Uterus (tissue), 4 donors: Measurements from ENCODE around the gene KCTD1. TPM values are rescaled to one million over a fixed set of nuclear protein-coding genes. Genes with fewer than 3 reads are reported as not detected.

Experiments
- DNase-seq, 2 donors: peaks; one replicate each; pipeline ENCODE4 v3.0.0-alpha.2; 2019 to 2020
- H3K27ac ChIP-seq, 2 donors: fragments of 200-600 bp; sonication (generic); 1 replicate in 1 of 2; 2 replicates in 1 of 2; pipeline ENCODE4 v1.5.1; 2016 to 2018
- H3K27me3 ChIP-seq, 2 donors: fragments of 200-600 bp; sonication (generic); one replicate each; pipeline ENCODE4 v1.5.1; 2018 to 2019; ENCODE audit warnings: control low read depth in 1 of 2
- H3K36me3 ChIP-seq, 2 donors: fragments of 200-600 bp; sonication (generic); one replicate each; pipeline ENCODE4 v1.5.1; 2019; ENCODE audit warnings: control low read depth in 1 of 2
- H3K4me1 ChIP-seq, 2 donors: fragments of 200-600 bp; sonication (generic); one replicate each; pipeline ENCODE4 v1.5.1; 2018 to 2019; ENCODE audit warnings: control low read depth in 1 of 2
- H3K4me3 ChIP-seq, 2 donors: fragments of 200-600 bp; sonication (generic); 1 replicate in 1 of 2; 2 replicates in 1 of 2; pipeline ENCODE4 v1.5.1; 2018 to 2019; ENCODE audit warnings: mild to moderate bottlenecking in 1 of 2
- H3K9me3 ChIP-seq, 2 donors: fragments of 200-600 bp; sonication (generic); one replicate each; pipeline ENCODE4 v1.5.1; 2019; ENCODE audit warnings: control low read depth in 1 of 2
- POLR2A ChIP-seq, 2 donors: fragments of 450-650 bp; IDR thresholded peaks; one replicate each; pipeline ENCODE4 v1.6.1; 2016; ENCODE audit warnings: antibody characterized with exemption in 2 of 2, mild to moderate bottlenecking in 1 of 2, moderate library complexity in 1 of 2
- intact Hi-C: fragments of 100-400 bp; cut with DNase I; formaldehyde crosslinking; loops from one replicate; pipeline ENCODE4 v1.15.1; 2023; ENCODE audit warnings: low total_unique reads
- total RNA-seq, 4 donors: library from RNA; depleted of rRNA in 3 of 4; stranded (reverse); fragments of >200 nt in 3 of 4; gene quantifications; one replicate each; pipeline versions ENCODE4 v1.1.0 to v1.2.4, GENCODE V29; 2014 to 2023
- TF ChIP-seq, protein P1 (sequence below), 4 experiments: fragments of 200-600 bp in 2 of 4; fragments of 450-650 bp in 2 of 4; sonication (generic) in 2 of 4; IDR thresholded peaks; one replicate each; pipeline ENCODE4 v1.5.1; 2016 to 2019; ENCODE audit warnings: antibody characterized with exemption in 4 of 4, mild to moderate bottlenecking in 2 of 4, moderate library complexity in 1 of 4
- donor health status: DM: yes; HTN: yes; CAD: no.

Gene KCTD1
- total RNA-seq, 4 donors from 2014 or later: 1.2 to 41.3 (median 11.7) TPM

DNA sequence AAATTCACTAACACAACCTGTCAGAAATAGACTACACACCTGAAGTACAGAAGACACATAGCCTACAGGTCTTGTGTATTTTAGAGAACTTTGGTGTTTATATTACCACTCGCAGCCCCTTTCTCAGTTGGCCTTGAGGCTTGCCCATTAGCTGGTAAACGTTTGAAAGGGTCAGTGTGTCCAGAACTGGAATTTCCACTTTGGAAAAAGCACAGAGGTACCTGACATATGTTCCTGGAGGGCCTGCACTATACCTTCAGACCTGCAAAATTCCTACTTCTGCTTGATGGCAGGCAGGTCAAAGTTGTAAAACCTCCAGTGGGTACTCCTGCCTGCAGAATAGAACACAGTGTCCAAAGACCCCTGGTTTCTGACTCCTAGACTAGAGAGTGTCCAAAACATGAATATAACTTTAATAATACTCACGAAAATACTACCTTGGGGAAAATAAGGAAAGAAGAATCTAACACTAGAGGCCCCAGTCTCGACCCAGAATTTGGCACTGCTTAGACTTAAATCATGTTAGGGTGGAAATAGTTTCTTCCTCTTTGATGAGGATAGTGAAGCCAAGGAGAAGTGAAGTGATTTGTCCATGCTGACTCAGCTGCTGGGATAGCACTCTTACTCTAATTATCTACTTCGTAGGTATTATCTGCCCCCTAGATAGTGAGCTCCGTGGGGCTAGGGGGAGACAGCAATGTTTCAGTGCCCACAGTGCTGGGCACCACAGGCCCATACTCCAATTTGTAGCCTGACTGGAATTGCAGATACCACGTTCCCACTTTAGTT is 2.8 kb downstream of the KCTD1 start:
- TF ChIP-seq, protein P1, sequence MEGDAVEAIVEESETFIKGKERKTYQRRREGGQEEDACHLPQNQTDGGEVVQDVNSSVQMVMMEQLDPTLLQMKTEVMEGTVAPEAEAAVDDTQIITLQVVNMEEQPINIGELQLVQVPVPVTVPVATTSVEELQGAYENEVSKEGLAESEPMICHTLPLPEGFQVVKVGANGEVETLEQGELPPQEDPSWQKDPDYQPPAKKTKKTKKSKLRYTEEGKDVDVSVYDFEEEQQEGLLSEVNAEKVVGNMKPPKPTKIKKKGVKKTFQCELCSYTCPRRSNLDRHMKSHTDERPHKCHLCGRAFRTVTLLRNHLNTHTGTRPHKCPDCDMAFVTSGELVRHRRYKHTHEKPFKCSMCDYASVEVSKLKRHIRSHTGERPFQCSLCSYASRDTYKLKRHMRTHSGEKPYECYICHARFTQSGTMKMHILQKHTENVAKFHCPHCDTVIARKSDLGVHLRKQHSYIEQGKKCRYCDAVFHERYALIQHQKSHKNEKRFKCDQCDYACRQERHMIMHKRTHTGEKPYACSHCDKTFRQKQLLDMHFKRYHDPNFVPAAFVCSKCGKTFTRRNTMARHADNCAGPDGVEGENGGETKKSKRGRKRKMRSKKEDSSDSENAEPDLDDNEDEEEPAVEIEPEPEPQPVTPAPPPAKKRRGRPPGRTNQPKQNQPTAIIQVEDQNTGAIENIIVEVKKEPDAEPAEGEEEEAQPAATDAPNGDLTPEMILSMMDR (IDR thresholded peaks at IDR 0.05): no peak
- TF ChIP-seq POLR2A (IDR thresholded peaks at IDR 0.05): no peak
- no peaks in the 10 kb centered on the region for H3K9me3 ChIP-seq
- H3K4me1 ChIP-seq: peaks cover 0 to 9% of the 10 kb centered on the region in 2 donors
- intact Hi-C loops: loop anchor here (10.0 kb wide), 1 partner anchor 109 kb away; no protein-coding TSS in a partner anchor
- no peak overlapping the region for H3K4me3 ChIP-seq
- H3K27me3 ChIP-seq: no peaks in the 10 kb centered on the region
- no peak for DNase-seq
- no peak overlapping the region for H3K27ac ChIP-seq
- no peaks in the 10 kb centered on the region for H3K36me3 ChIP-seq

DNA sequence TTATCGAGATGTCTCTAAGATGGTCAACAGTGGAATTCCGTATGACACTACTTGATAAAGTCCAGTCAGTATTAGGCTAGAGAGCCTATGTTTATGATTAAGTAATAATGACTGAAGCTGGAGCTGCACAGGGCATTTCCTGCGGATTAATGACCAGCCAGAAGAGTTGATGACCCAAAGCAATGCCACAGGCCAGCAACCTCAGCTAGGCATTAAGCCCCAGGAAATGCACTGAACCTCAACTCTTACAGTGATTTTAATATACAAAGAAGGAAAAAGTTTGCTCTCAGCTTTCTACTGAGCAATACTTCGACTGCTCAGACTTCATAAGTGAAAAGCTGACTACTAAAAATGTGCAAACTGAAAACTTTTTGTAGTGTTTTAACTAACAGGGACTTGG is 3.9 kb downstream of the KCTD1 start:
- Histone ChIP-seq H3K9me3 (no peaks in the 10 kb centered on the region), H3K36me3 (no peaks in the 10 kb centered on the region), H3K4me3 (no peak overlapping the region), H3K27ac (no peak overlapping the region), H3K27me3 (no peaks in the 10 kb centered on the region), H3K4me1 (no peaks in the 10 kb centered on the region)
- TF ChIP-seq, protein P1 (IDR thresholded peaks at IDR 0.05): no peak
- no peak for TF ChIP-seq POLR2A (IDR thresholded peaks at IDR 0.05)
- no peak for DNase-seq
- intact Hi-C loops: loop anchor here (10.0 kb wide), 1 partner anchor 110 kb away; no protein-coding TSS in a partner anchor

DNA sequence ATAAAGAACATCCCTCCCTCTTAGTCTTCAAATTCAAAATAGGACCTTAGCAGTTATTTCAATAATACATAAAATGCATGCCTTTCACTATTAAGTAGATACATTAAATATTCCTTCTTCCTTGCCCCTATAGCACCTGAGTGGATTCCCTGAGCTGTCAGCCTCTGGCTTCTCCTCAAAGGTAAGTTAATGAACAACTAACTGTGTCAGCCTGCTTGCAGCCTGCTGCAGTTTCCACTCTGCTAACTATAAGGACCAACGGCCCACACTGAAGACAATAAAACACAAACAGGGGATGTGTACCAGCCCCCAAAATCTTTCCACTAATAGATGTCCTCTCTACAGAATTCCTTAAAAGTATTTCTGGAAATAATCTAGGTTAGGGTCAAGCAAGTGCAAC is 5.0 kb downstream of the KCTD1 start:
- no peak overlapping the region for H3K27ac ChIP-seq
- no peak for DNase-seq
- intact Hi-C loops: loop anchor here (10.0 kb wide), 1 partner anchor 111 kb away; no protein-coding TSS in a partner anchor
- no peaks in the 10 kb centered on the region for H3K4me1 ChIP-seq
- no peaks in the 10 kb centered on the region for H3K36me3 ChIP-seq
- no peak overlapping the region for H3K4me3 ChIP-seq
- TF ChIP-seq, protein P1 (IDR thresholded peaks at IDR 0.05): no peak
- no peak for TF ChIP-seq POLR2A (IDR thresholded peaks at IDR 0.05)
- H3K27me3 ChIP-seq: no peaks in the 10 kb centered on the region
- H3K9me3 ChIP-seq: no peaks in the 10 kb centered on the region

DNA sequence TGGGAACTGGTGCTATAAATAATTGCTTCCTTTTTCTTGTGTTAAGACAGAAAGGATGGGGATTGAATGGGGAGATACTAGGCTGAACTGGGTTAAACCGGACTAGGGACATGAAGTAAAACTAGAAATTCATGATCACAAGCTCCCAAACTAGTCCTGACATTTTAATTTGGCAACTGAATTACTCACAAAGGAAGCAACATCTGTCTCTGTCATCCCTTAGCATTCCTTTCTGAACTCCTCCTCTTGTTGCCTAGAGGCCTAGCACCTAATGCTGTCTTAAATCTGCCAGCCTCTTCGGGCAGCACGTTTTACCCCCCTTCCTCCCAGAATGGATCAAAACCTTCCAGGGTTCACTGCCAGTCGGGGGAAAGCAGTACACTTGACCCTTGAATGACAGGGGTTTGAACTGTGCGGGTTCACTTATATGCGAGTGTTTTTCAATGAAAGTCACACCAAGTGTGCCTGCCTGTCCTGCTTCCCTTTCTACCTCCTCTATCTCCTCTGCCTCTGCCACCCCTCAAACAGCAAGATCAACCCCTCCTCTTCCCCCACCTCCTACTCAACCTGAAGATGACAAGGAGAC is 8.2 kb downstream of the KCTD1 start:
- Histone ChIP-seq H3K36me3 (no peaks in the 10 kb centered on the region), H3K4me1 (no peaks in the 10 kb centered on the region), H3K27ac (no peak overlapping the region), H3K27me3 (no peaks in the 10 kb centered on the region), H3K4me3 (no peak overlapping the region), H3K9me3 (no peaks in the 10 kb centered on the region)
- DNase-seq: no peak
- TF ChIP-seq POLR2A (IDR thresholded peaks at IDR 0.05): no peak
- TF ChIP-seq, protein P1 (IDR thresholded peaks at IDR 0.05): no peak
- intact Hi-C loops: loop anchor here (10.0 kb wide), 1 partner anchor 115 kb away; no protein-coding TSS in a partner anchor

DNA sequence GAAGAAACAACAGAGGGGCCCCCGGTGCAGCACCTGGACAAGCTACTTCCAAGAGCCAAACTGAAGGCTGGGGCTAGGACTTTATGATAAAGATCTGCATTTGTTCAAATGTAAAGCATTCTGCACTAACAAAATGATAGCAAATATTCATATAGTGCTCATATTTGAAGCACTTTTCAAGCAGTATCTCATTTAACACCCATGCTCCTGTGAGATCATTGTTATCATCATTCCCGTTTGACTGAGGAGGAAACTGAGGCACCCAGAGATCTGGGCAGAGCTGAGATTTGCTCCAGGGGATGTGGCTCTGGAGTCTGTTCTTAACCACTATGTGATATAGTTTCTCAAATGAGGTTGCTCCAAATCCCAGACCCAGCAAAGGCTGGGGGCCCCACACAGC is 9.8 kb downstream of the KCTD1 start:
- Histone ChIP-seq H3K36me3 (no peaks in the 10 kb centered on the region), H3K4me3 (no peak overlapping the region), H3K27me3 (no peaks in the 10 kb centered on the region), H3K4me1 (no peaks in the 10 kb centered on the region), H3K9me3 (no peaks in the 10 kb centered on the region), H3K27ac (no peak overlapping the region)
- intact Hi-C loops: no loop called here
- DNase-seq: no peak
- TF ChIP-seq, protein P1 (IDR thresholded peaks at IDR 0.05): no peak
- no peak for TF ChIP-seq POLR2A (IDR thresholded peaks at IDR 0.05)
